MM.1S (cell line): Measurements from ENCODE around the gene ESPL1.
"Not testable (repeated sequence)": the region's sequence is repeated elsewhere in the genome, so short reads cannot be mapped to it uniquely, and the experiment has no call there.

Experiments
- DNase-seq: peaks from one replicate; pipeline ENCODE4 v3.0.0-alpha.2; 2015
- H2AFZ ChIP-seq: fragments of 300-600 bp; sonication (generic); 2 replicates; pipeline ENCODE4 v1.6.0; 2016; ENCODE audit warnings: antibody characterized with exemption, low read length
- H3F3A ChIP-seq: fragments of 300-600 bp; sonication (generic); 2 replicates; pipeline ENCODE4 v1.6.1; 2016; ENCODE audit warnings: mild to moderate bottlenecking, antibody characterized with exemption, low read length, moderate library complexity, mixed read lengths; ENCODE audit not compliant: insufficient read depth
- H3K27ac ChIP-seq: fragments of 300-600 bp; sonication (generic); 2 replicates; pipeline ENCODE4 v1.5.1; 2016; ENCODE audit warnings: mild to moderate bottlenecking, low read length
- H3K27me3 ChIP-seq: fragments of 300-600 bp; sonication (generic); replicated peaks from 2 replicates; pipeline ENCODE4 v1.6.0; 2016; ENCODE audit warnings: low read length; ENCODE audit not compliant: insufficient read depth
- H3K36me3 ChIP-seq: fragments of 300-600 bp; sonication (generic); replicated peaks from 2 replicates; pipeline ENCODE4 v1.6.1; 2016; ENCODE audit warnings: mild to moderate bottlenecking, low read length, mixed read lengths; ENCODE audit not compliant: insufficient read depth
- H3K4me1 ChIP-seq: fragments of 300-600 bp; sonication (generic); 2 replicates; pipeline ENCODE4 v1.6.1; 2016; ENCODE audit warnings: low read length, mixed read lengths
- H3K4me2 ChIP-seq: fragments of 300-600 bp; sonication (generic); 2 replicates; pipeline ENCODE4 v1.6.0; 2016; ENCODE audit warnings: low read depth, low read length
- H3K4me3 ChIP-seq: fragments of 300-600 bp; sonication (generic); 2 replicates; pipeline ENCODE4 v1.5.1; 2016; ENCODE audit warnings: low read length, mixed read lengths
- H3K79me2 ChIP-seq: fragments of 300-600 bp; sonication (generic); 2 replicates; pipeline ENCODE4 v1.6.1; 2016; ENCODE audit warnings: mixed run types, low read length, mixed read lengths
- H3K9ac ChIP-seq: fragments of 300-600 bp; sonication (generic); 2 replicates; pipeline ENCODE4 v1.6.1; 2016; ENCODE audit warnings: low read length, mixed read lengths
- H3K9me2 ChIP-seq: fragments of 300-600 bp; sonication (generic); replicated peaks from 2 replicates; pipeline ENCODE4 v1.6.1; 2016; ENCODE audit warnings: mild to moderate bottlenecking, low read length, mixed read lengths; ENCODE audit not compliant: insufficient read depth
- H3K9me3 ChIP-seq: fragments of 300-600 bp; sonication (generic); replicated peaks from 2 replicates; pipeline ENCODE4 v1.6.1; 2016; ENCODE audit warnings: mild to moderate bottlenecking, low read length, mixed read lengths; ENCODE audit not compliant: insufficient read depth
- H4K20me1 ChIP-seq: fragments of 300-600 bp; sonication (generic); 2 replicates; pipeline ENCODE4 v1.6.1; 2016; ENCODE audit warnings: mild to moderate bottlenecking, low read length, moderate library complexity, mixed read lengths; ENCODE audit not compliant: insufficient read depth
- EZH2 ChIP-seq: fragments of 300-600 bp; sonication (generic); optimal IDR thresholded peaks from 2 replicates; pipeline ENCODE3; 2017; ENCODE audit warnings: low read depth, mild to moderate bottlenecking, antibody characterized with exemption, low read length, mixed read lengths
- EZH2phosphoT487 ChIP-seq: fragments of 300-600 bp; sonication (generic); IDR thresholded peaks from 2 replicates; pipeline ENCODE4 v1.6.1; 2018; ENCODE audit warnings: antibody characterized with exemption, low read length
- TF ChIP-seq, protein P1 (sequence below): fragments of 300-600 bp; sonication (generic); IDR thresholded peaks from 2 replicates; pipeline ENCODE4 v1.5.1; 2016; ENCODE audit warnings: antibody characterized with exemption, low read length, mixed read lengths

Gene ESPL1

DNA sequence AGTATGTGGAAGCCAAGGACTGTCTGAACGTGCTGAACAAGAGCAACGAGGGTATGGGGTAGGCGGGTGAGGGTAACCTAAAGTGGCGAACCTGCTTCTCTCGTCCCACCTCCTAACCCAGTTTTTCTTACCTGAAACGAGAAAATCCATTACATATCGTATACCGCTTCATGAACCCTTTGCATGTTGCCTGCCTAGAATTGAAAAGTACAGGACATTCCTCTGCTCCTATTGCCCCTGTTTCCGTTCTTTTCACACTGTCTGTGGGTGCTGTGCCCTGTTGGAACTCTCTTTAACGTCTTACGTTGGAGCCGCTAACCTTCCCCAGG, 27.8 kb downstream of the ESPL1 start:
- Histone ChIP-seq H3K79me2 (peaks cover 48% of the 10 kb centered on the region), H4K20me1 (no peaks in the 10 kb centered on the region), H3K9ac (peak overlapping the region; percentile 83), H3K27ac (peak overlapping the region; percentile 10; the same call in 1 of the 2 replicates), H3K27me3 (no peaks in the 10 kb centered on the region), H2AFZ (peak overlapping the region; percentile 97), H3K9me2 (no peaks in the 10 kb centered on the region), H3K4me2 (peak overlapping the region; percentile 79), H3K4me3 (peak overlapping the region; percentile 99), H3K9me3 (no peaks in the 10 kb centered on the region), H3K4me1 (peaks cover 15% of the 10 kb centered on the region), H3K36me3 (no peaks in the 10 kb centered on the region; the same call in 1 of the 2 replicates), H3F3A (peaks cover 35% of the 10 kb centered on the region)
- DNase-seq, result no peak
- TF ChIP-seq, protein P1, sequence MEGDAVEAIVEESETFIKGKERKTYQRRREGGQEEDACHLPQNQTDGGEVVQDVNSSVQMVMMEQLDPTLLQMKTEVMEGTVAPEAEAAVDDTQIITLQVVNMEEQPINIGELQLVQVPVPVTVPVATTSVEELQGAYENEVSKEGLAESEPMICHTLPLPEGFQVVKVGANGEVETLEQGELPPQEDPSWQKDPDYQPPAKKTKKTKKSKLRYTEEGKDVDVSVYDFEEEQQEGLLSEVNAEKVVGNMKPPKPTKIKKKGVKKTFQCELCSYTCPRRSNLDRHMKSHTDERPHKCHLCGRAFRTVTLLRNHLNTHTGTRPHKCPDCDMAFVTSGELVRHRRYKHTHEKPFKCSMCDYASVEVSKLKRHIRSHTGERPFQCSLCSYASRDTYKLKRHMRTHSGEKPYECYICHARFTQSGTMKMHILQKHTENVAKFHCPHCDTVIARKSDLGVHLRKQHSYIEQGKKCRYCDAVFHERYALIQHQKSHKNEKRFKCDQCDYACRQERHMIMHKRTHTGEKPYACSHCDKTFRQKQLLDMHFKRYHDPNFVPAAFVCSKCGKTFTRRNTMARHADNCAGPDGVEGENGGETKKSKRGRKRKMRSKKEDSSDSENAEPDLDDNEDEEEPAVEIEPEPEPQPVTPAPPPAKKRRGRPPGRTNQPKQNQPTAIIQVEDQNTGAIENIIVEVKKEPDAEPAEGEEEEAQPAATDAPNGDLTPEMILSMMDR, result no peak
- no peak for TF ChIP-seq EZH2
- no peak for TF ChIP-seq EZH2phosphoT487

DNA sequence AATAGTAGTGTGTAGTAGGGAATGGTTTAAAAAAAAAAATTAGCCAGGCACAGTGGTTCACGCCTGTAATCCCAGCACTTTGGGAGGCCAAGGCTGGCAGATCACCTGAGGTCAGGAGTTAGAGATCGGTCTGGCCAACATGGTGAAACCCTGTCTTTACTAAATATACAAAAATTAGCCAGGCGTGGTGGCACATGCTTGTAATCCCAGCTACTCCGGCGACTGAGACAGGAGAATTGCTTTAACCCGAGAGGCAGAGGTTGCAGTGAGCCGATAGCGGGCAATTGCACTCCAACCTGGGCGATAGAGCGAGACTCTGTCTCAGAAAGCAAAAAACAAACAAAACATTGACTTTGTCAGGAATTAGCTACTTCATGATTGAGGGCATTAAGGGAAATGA, 29.0 kb downstream of the ESPL1 start:
- not testable (repeated sequence) for H3K9me3 ChIP-seq, H3K36me3 ChIP-seq, H3K4me3 ChIP-seq, DNase-seq, H3K9me2 ChIP-seq, H4K20me1 ChIP-seq, H3K27ac ChIP-seq, H3K9ac ChIP-seq, H3K4me2 ChIP-seq, H3K27me3 ChIP-seq, H2AFZ ChIP-seq
- H3K4me1 ChIP-seq, result peaks cover 15% of the 10 kb centered on the region
- peaks cover 60% of the 10 kb centered on the region for H3K79me2 ChIP-seq
- peaks cover 35% of the 10 kb centered on the region for H3F3A ChIP-seq

DNA sequence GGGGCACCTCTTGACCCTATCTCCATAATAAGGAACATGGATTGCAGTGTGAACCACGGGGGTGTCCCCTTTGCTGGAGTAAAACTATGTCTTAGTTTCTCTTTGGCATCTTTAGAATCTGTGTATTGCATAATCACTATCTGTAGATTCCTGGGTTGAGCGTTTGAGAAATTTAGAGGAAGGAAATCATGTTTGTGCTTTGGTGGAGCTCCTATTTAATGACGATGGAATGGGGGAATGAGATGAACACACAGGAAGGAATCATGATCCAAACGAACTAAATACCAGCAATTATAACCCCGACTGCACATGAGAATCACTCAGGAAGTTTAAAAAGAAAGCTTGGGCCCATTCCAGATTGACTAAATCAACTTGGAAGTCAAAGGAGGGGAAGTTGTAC, 30.1 kb downstream of the ESPL1 start:
- H3K36me3 ChIP-seq, result no peaks in the 10 kb centered on the region; the same call in 1 of the 2 replicates

DNA sequence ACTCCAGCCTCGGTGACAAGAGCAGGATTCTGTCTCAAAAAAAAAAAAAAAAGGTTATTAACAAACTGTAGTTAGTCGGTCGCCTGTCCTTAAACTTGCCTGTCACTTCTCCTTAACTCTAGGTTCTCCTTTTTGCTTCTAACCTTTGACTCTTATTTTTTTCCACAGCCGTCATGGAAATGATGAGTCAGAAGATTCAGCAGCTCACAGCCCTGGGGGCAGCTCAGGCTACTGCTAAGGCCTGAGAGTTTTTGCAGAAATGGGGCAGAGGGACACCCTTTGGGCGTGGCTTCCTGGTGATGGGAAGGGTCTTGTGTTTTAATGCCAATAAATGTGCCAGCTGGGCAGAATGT, 31.0 kb downstream of the ESPL1 start:
- peaks cover 22% of the 10 kb centered on the region for H3F3A ChIP-seq
- no peak overlapping the region for H2AFZ ChIP-seq
- H3K9me2 ChIP-seq, result no peaks in the 10 kb centered on the region
- TF ChIP-seq, protein P1, result no peak
- TF ChIP-seq EZH2phosphoT487 (no peak), EZH2 (no peak)
- no peaks in the 10 kb centered on the region for H3K27me3 ChIP-seq
- H3K4me1 ChIP-seq, result peaks cover 15% of the 10 kb centered on the region
- H3K4me2 ChIP-seq, result peak overlapping the region; percentile 91
- no peak for DNase-seq
- H3K79me2 ChIP-seq, result peaks cover 75% of the 10 kb centered on the region
- H3K9ac ChIP-seq, result no peak overlapping the region
- H3K9me3 ChIP-seq, result no peaks in the 10 kb centered on the region
- H3K27ac ChIP-seq, result peak overlapping the region; percentile 62; the same call in 1 of the 2 replicates
- H3K4me3 ChIP-seq, result peak overlapping the region; percentile 77
- no peaks in the 10 kb centered on the region for H4K20me1 ChIP-seq
- no peaks in the 10 kb centered on the region; the same call in 1 of the 2 replicates for H3K36me3 ChIP-seq

More for the DNA sequence above, 30.1 kb downstream of the ESPL1 start:
- Histone ChIP-seq H3K9me2 (no peaks in the 10 kb centered on the region), H3K9ac (no peak overlapping the region), H4K20me1 (no peaks in the 10 kb centered on the region), H2AFZ (no peak overlapping the region), H3K4me1 (peaks cover 15% of the 10 kb centered on the region), H3K4me3 (no peak overlapping the region), H3K27ac (no peak overlapping the region), H3K4me2 (no peak overlapping the region), H3K27me3 (no peaks in the 10 kb centered on the region), H3F3A (peaks cover 27% of the 10 kb centered on the region), H3K79me2 (peaks cover 71% of the 10 kb centered on the region), H3K9me3 (no peaks in the 10 kb centered on the region)
- TF ChIP-seq, protein P1, result no peak
- no peak for TF ChIP-seq EZH2
- no peak for TF ChIP-seq EZH2phosphoT487
- no peak for DNase-seq
